GM21360 (cell line): ENCODE measurements around the gene PPP1R1B.

Experiments used
- ATAC-seq: cut with Tn5 transposase; IDR thresholded peaks from one replicate; pipeline ENCODE4 v1.9.1; 2021; ENCODE audit warnings: mild to moderate bottlenecking, moderate library complexity; ENCODE audit not compliant: unreplicated experiment

Gene PPP1R1B

DNA sequence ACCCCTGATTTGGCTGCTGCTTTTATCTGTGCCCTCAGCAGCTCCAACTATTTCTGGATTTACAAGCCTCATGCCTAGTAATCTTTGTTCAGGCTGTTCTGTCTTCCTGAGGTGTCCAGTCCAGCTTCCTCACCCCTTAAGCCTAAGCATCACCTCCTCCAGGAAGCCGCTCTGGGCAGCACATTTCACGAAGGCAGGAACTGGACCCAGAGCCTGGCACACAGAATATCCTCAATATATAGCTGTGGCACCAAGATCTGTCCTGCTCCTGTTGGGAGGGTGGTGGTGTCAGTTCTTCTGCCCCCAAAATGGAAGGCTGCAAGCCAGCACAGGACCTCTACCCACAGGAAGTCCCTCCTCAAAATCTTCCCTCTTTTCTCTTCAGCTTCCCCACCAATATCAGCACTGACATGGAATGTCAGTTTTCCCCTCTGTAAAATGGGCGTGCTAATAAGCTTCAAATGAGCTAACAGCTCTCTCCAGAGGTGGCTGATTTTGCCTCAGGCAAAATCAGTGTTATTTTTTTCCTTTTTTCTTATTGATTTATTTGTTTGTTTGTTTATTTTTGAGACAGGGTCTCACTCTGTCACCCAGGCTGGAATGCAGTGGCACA, 12.1 kb upstream of the PPP1R1B start:
- ATAC-seq = no peak

DNA sequence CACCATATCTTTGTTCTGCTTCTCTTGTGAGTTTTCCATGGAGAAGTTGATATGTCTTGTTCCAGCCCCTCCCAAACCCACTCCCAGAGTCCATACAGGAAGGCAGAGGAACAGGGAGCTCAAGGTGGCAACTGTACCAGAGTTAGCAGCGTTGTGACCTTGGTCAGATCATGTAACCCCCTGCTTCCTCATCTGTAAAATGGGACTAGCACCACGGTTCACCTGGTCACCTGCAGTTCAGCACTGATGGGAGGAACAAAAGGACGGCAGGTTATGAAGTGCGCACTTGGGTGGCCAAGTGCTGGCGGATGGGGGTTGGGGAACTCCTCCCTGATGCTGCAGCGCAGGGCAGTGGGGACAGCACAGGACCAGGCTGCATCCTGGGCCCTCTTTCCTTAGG, 11.3 kb upstream of the PPP1R1B start:
- no peak for ATAC-seq

DNA sequence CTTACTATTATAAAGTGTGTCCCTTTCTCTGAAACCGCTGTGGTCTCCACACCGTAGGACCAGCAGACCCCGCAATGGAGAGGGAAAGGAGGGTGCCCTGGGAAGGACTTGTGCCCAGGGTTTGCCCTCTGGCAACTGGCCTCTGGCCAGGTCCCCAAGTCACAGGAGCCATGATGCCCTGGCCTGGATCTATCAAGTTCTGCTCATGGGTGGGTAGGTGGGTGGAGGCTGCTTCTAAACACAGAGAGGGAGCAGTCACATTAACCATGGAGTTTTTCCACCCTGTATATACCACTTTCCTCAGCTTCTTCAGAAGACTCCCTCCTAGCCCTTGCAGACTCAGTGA, 9.7 kb upstream of the PPP1R1B start:
- no peak for ATAC-seq

DNA sequence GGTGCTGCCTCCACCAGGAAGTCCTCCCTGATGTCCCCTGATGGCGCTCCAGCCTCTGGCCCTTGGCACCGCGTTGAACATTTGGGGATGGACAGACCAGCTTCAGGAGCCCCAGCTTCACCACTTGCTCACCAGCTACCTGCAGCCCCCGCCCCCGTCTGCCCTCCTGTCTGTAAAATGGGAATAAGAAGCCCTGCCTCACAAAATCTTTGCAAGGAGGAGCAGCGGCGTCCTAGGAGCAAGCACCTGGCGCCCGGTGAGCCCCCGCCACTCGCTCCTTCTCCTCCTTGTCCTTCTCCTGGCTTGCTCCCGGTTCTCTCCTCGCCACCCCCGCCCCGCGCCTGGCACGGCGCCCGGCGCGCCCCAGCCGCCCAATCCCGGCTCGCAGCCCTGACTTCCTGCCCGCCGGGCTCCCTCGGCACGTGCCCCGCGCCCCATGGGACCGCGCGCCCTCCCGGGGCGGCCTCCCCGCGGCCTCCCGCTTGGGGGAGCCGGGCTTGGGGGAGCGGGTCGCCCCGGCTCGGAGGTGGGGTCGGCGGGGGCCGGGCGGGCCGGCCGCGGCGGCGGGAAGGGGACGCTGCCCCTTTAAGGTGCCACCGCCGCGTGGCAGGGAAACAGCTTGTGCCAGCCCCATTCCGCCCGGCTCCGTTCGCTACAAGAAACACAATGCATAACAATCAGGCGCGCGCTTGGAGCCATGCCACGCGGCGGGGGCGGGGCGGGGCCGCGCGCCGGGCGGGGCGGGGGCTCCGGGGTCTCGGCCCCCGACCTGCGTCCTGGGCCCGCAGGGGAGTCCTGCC, 9.1 kb upstream of the PPP1R1B start:
- no peak for ATAC-seq

DNA sequence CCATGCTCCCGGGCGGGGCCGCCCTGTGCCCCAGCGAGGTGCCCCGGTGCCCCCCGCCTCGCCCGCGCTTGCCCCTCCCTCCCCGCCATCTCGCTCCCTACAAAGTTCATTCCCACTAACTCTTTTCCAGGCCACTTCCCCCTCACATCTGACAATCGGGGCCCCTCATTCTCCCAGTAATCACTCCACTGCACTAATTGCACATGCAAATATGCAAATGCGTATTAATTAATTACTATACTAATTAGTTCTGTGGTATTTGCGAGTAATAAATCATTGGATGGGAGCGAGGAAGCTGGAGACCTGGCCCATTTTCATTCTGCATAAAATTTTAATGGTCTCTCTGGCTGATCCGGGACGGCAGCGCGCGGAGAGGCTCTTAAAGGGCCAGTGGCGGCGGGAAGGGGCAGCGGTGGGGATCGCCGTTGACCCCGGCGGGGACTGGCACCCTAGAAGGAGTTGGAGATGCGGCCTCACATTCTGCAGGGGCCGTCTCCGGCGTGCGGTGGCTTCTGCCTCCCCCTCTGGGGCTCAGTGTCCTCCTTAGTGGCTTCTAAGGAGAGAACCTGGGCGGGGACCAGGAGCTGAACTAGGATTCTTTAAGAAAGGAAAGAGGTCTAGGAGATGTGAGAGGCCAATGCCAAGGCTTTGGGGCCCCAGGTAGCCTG, 8.4 kb upstream of the PPP1R1B start:
- ATAC-seq = no peak

DNA sequence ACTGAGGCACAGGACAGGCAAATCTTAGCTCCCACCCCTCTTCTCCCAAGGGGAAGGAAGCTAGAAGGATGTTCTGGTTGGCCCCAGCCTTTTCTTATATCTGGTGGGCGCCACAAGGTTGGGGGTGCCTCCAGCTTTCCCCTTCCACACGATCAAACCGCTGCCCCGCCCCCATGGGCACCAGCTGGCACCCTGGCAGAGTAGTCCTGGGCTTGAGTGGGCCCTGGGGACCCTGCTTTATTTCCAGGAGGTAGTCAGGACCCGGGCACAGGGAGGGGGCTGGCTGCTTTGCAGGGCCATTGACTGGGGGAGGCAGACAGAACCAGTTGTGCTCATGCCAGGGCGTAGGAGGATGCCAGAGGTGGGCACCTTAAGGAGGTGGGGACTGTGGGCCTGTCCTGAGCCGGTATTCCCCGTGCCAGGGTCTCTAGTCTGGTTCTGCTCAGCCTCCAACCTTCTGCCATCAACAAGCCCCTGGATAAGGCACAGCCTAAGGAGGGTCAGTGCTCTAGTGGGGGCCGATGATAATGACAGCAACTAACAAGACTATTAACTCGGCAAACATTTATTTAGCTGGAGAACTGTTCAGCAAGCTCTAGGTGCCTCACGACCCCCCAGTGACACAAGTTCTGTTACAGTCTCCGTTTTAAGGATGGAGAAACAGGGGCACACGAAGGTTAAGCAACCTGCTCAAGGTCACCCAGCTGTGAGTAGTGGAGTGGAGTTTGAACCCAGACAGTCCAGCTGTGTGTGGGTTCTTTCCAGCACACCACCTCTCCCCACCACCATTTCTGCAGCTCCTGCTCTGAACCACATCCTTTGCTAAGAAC, 7.6 kb upstream of the PPP1R1B start:
- ATAC-seq = no peak

DNA sequence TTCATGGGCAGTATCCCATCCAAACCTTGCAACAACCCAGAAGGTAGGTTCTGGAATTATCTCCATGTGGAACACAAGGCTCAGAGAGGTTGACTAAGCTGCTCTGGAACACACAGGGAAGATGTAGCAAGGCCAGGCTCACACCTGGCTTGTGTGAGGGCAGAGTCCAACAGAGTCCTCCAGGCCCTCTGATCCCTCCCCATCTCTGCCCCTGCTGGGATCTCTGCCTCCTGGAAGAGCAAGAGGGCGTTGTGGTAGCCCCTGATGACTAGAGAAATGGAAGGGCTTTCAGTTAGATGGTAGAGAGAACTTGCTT, 7.0 kb upstream of the PPP1R1B start:
- ATAC-seq = no peak

DNA sequence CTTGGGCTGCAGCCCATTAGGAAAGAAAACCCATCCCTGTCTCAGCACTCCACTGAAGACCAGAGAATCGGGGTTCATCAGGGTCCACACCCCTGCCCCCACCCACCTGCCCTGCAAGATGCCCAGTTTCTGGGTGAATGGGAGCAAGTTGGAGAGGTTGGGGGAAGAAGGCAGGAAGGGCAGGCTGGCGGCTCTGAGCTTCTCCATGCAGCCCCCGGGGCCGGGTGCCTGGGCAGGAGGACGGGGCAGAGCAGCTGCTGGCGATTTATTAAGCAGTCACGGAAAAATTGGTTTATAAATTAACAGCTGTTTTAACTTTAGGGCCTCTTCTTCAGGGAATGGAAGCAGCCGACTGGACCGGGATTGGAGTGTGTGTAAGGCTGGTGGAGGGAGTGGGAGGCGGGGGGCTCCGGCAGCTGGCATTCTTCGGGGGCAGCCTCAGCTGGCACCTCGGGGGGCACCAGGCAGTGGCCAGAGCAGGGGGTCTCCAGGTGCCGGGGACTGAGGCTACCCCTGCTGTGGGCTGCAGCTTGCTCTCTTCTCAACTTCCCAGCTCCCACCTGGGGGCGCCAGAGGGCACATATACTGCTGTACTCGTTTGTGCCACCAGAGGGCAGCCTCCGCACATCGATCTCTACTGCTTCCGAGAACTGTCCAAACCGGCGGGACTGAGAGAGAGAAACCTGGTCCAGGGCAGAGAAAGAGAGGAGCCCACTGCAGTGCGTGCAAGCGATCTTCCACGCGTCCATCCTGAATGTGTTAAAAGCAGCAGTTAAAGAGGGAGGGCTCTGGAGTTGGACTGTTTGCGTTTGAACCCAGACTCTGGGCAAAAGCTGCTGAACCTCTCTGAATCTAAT, 5.0 kb upstream of the PPP1R1B start:
- no peak for ATAC-seq

DNA sequence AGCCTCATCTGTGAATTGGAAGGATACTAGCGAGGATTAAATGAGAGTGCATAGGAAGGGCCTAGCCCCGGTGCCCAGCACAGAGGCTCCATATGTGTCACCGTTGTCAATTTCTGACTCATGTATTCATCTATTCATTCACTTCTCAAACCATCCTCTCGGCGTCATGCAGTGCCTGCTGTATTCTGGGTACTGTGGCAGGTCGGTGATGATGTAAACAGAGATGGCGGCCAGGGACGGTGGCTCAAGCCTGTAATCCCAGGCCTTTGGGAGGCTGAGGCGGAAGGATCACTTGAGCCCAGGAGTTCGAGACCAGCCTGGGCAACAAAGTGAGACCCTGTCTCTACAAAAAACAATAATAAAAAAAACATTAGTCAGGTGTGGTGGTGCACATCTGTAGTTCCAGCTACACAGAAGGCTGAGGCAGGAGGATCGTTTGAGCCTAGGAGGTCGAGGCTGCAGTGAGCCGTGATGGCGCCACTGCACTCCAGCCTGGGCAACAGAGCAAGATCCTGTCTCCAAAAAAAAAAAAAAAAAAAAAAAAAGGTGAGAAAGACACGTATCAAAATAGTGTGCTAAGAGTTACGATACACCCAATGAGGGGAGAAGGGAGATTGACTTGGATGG, 4.3 kb upstream of the PPP1R1B start:
- ATAC-seq = no peak

DNA sequence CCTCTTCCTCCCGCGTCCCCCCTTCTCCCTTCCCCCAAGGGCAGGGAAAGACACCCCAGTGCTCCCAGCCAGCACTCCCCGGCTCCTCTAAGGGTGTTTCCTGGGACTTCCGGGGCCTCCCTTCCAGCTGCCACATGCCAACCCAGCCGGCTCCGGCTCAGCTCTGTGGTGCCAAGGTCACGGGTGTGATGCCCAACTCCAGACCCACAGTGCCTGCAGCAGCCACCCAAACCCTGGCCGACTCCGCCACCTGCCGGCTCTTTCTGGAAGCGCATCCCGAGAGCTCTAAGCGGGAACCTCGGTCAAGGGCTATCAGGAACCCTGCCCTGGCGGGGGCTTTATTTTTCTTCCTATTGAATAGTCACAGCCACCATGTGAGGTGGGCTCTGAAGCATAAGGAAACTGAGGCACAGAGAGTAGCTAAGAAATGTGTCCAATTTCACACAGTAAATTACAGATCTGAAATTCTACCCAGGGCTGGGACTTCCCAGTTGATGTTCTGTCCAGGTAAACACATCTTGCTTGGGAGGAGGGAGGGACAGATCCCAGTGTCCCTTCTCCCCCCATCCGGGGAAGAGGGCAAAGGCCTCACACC, 3.3 kb upstream of the PPP1R1B start:
- ATAC-seq = no peak

DNA sequence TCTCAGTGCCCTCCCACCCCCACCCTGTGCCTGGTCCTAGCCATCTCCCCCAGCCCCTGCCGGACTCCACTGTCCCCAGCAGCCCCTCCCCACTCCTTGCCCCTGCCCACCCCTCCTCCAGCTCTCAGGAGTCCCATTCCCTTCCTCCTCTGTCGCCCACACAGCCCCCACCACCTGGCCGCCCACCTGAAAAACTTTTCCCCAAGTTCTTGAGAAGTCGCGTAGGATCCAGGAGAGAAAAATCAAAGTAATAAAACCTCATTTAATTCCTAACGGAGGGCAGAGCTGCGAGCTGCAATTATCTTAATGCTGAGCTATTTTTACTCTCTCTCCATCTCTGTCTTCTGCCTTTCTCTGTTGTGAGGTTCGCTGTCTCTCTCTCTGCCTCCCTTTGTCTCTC, 2.4 kb upstream of the PPP1R1B start:
- no peak for ATAC-seq

DNA sequence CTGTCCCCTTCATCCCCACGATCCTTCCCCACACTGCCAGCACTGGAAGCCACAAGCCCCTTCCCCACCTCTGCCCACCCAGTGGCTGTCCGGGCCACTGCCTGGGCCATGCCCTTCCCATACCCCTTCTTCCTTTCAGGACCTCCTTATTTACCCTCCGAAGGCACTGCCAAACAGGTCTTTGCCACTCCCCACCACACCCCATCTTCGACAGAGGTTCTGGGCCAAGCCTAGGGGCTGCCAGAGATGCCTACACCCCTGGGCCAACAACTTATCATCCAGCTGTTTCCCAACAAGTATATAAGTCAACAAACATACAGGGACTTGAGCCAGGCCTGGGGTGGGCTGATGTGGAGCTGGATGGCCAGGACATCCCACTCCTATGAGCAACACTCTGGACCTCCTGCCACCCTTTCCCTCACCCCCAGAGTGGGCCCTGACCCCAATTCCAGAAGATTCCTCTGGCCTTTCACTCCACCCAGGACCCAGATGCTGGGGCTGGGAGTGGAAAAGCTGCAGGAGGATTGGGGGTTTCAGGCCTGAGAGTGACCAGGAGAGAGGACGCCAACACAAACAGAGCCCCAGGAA, 1.5 kb upstream of the PPP1R1B start:
- no peak for ATAC-seq

DNA sequence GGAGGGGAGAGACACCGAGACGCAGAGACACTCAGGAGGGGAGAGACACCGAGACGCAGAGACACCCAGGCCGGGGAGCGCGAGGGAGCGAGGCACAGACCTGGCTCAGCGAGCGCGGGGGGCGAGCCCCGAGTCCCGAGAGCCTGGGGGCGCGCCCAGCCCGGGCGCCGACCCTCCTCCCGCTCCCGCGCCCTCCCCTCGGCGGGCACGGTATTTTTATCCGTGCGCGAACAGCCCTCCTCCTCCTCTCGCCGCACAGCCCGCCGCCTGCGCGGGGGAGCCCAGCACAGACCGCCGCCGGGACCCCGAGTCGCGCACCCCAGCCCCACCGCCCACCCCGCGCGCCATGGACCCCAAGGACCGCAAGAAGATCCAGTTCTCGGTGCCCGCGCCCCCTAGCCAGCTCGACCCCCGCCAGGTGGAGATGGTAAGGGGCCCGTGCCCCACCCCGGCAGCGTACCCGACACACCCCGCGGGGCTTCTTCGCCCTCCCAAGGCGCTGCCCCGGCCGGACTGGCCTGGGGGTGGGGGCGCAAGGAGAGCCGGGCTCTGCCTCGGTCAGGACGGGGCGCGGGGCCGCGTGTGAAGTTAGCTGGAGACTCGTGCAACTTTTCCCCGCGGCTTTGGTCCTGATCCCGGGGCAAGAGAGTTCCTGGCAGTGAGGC, 427 bp downstream of the PPP1R1B start:
- ATAC-seq = no peak

DNA sequence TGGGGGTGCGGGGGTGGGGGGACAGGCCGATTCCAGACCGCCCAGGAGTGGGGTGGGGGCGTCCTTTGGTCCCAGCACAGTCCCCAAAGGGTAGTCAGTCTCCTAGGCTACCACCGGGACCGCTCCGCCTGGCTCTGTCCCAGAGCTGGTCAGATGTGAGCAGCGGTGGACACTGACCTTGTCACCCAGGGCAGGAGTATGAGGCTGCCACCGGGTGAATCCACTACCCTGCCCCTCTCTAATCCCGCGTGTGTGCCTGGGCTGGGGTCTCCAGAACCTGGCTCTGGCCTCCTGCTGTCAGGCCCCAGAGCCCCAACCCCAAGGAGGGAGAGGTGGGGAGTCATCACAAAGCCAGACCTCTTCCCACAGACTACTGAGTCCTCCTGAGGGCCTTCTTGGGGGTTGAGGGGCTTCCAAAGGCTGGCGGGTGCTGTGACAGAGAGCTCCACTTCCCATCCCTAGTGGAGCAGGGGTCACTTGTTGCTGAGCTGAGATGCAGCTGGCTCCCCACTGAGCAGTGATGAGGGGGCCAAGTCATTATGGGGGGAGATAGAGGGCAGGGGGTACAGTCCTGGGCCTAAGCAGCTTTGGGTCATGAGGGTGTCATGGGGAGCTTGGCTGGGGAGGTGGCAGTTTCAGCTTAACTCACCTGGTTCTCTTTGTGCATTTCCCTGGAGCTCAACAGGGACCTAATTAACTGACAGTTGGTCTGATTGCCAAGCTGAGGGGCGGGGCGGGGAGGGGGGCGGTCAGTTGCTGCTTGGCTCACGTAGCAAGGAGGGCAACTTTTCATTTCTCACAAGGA, 1.2 kb downstream of the PPP1R1B start:
- ATAC-seq = no peak

DNA sequence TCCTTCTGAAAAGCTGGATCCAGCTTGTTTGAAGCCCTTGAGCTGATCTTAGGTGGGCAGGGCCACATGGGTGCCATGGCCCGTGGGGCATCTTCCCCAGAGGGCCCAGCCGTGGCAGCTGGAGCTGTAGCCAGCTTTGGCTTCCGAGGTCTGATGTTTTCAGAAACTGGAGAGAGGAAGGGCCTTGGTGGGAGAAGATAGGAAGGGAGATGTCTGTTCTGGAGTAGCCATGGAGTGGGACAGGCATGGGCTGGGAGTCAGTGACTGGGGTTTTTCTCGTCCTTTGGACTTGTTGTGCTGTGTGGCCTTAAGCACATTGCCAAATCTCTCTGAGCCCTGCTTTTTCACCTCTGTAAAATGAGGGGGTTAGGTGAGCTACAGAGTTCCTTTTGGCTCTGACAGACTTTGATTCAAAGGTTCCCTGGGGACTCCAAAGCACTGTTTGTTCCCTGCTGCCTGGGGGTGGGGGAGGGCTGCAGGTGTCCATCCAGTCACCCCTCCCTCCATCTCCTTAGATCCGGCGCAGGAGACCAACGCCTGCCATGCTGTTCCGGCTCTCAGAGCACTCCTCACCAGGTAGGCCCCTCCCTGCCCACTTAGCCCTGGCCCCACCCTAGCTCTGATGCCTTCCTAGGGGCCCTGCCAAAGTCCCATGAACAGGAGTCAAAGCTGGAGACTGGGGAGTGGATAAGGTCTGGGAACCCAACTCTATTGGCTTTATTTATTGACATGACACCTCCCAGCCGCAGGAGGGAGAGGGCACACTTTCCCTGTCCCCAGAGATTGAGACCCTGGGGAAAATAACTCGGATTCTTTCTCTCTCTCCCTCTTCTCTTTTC, 2.1 kb downstream of the PPP1R1B start:
- ATAC-seq = no peak

DNA sequence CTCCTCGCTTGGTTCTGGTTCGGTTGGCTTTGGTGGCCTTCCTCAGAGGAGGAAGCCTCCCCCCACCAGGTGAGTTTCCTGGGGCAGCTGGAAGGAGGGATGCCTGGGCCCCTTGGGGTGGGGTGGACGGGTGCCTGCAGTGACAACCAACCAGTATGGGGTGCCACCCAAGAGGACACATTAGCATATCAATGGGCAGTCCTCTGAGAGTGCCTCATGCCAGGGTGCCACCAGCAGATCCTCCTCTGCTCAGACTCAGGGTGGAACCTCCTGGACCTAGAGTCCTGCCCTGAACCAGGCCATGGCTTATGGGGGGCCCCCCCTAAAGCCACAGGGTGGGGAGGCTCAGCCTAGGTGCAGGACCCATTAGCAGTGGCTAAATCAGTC, 2.7 kb downstream of the PPP1R1B start:
- ATAC-seq = no peak

DNA sequence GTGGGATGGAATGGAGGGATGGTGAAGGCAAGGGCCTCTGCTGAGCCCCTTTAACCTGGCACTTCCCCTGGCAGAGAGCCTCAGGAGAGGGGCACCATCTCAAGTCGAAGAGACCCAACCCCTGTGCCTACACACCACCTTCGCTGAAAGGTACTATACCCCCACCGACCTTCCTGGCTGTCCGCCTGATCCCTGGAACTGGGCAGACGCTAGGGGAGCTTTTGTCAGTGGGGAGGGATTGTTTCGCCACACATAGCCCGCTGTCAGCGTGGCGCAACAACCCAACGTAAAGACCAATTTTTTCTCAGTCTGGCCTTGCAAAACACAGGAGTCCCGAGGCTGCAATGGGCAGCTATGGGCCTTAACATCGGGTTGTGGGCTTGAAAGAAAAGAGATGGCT, 3.1 kb downstream of the PPP1R1B start:
- ATAC-seq = no peak
